Fibroblast of lung (primary cell): Measurements from ENCODE around the gene CBFA2T3.

ENCODE experiments used
- EZH2 ChIP-seq: IDR thresholded peaks from 2 replicates; pipeline ENCODE4 v1.5.1; 2012; ENCODE audit warnings: low read length, control low read depth, mild to moderate bottlenecking; ENCODE audit errors: missing control alignments
- TF ChIP-seq, protein P1 (sequence below), 2 donors: IDR thresholded peaks in 1 of 2; conservative IDR thresholded peaks in 1 of 2; 1 replicate in 1 of 2; 2 replicates in 1 of 2; pipeline ENCODE4 v1.5.1; 2011 to 2012; ENCODE audit warnings: low read length in 2 of 2, control low read depth in 1 of 2, inconsistent platforms in 1 of 2, low read depth in 1 of 2, mild to moderate bottlenecking in 1 of 2

DNA sequence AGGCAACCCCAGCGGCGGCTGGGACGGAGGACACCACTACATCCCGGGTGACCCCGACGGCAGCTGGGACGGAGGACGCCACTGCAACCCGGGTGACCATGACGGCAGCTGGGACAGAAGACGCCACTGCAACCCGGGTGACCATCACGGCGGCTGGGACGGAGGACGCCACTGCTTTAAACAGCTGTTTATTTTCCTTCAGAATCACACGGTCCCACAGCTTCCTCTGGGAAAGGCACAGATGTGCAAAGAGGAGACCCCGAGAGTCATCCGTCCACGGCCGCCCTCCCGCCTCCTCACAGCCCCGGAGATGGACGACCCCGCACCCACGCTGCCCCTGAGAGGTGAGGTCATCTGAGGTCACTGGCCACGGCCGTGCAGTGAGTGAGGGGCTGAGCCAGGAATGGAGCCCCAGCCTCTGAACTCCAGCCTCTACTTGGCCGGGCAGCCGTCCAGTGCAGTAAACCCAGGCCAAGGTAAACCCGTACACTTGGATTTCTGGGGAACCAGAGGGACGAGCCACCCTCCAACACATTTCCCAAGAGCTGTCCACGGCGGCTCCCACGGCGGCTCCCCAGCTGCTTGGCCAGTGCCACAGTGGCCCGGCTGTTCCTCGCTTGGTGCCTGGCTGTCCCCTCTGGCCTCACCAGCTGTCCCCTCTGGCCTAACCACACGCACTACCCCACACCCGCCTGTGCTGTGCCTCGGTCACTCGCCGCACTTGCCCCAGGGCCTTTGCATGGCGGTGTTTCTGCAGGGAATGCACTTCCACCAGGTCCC is 67.4 kb downstream of the CBFA2T3 start:
- TF ChIP-seq, protein P1, sequence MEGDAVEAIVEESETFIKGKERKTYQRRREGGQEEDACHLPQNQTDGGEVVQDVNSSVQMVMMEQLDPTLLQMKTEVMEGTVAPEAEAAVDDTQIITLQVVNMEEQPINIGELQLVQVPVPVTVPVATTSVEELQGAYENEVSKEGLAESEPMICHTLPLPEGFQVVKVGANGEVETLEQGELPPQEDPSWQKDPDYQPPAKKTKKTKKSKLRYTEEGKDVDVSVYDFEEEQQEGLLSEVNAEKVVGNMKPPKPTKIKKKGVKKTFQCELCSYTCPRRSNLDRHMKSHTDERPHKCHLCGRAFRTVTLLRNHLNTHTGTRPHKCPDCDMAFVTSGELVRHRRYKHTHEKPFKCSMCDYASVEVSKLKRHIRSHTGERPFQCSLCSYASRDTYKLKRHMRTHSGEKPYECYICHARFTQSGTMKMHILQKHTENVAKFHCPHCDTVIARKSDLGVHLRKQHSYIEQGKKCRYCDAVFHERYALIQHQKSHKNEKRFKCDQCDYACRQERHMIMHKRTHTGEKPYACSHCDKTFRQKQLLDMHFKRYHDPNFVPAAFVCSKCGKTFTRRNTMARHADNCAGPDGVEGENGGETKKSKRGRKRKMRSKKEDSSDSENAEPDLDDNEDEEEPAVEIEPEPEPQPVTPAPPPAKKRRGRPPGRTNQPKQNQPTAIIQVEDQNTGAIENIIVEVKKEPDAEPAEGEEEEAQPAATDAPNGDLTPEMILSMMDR (conservative IDR thresholded peaks at IDR 0.05 in 1 of 2, IDR thresholded peaks at IDR 0.05 in 1 of 2; ENCODE audit: low read depth in 1 of 2, low read length in 2 of 2), result no peak
- TF ChIP-seq EZH2, result peak; percentile 37
